GM12875 (cell line): ENCODE results near the gene OR2AE1.

Experiments used
- H3K4me3 ChIP-seq: one replicate; pipeline ENCODE4 v1.5.1; 2011; ENCODE audit warnings: low read depth, low read length, control low read depth
- CTCF ChIP-seq: IDR thresholded peaks from 2 replicates; pipeline ENCODE4 v1.5.1; 2011; ENCODE audit warnings: low read depth, mild to moderate bottlenecking, control low read depth, inconsistent platforms, low read length, moderate library complexity, borderline replicate concordance; ENCODE audit not compliant: insufficient read depth

Gene OR2AE1

GRCh38 chr7:99828811-99829210, 48.0 kb downstream of the OR2AE1 start:
- no peak for TF ChIP-seq CTCF
- H3K4me3 ChIP-seq: no peak overlapping the region

GRCh38 chr7:99827040-99827778, 49.6 kb downstream of the OR2AE1 start:
- no peak for TF ChIP-seq CTCF
- no peak overlapping the region for H3K4me3 ChIP-seq
